ENCODE results near the gene RNH1.
"Not testable (repeated sequence)": the region's sequence is repeated elsewhere in the genome, so short reads cannot be mapped to it uniquely, and the experiment has no call there.

RNH1 gene

GRCh38 chr11:516918-517685 lies 10.1 kb upstream of the RNH1 start:
- not testable (repeated sequence) for DNase-seq

GRCh38 chr11:516400-516799 lies 9.4 kb upstream of the RNH1 start:
- no peak for DNase-seq

GRCh38 chr11:515131-515530 lies 8.1 kb upstream of the RNH1 start:
- DNase-seq = no peak

GRCh38 chr11:514606-515005 lies 7.6 kb upstream of the RNH1 start:
- DNase-seq = no peak

GRCh38 chr11:512761-513595 lies 5.9 kb upstream of the RNH1 start:
- no peak for DNase-seq

GRCh38 chr11:508956-509355 lies 1.9 kb upstream of the RNH1 start:
- no peak for DNase-seq

- DNase-seq = no peak
Measured at GRCh38 chr11:507727-508515, 879 bp upstream of the RNH1 start.

GRCh38 chr11:506238-506994 lies 626 bp downstream of the RNH1 start:
- DNase-seq = peak; percentile 98

GRCh38 chr11:504994-505344 lies 2.1 kb downstream of the RNH1 start:
- DNase-seq = no peak

GRCh38 chr11:504053-504993 lies 2.7 kb downstream of the RNH1 start:
- no peak for DNase-seq

- no peak for DNase-seq
Measured at GRCh38 chr11:503179-503981, 3.7 kb downstream of the RNH1 start.

GRCh38 chr11:502288-503178 lies 4.5 kb downstream of the RNH1 start:
- DNase-seq = no peak

- no peak for DNase-seq
Measured at GRCh38 chr11:501683-502287, 5.3 kb downstream of the RNH1 start.

GRCh38 chr11:501001-501682 lies 5.9 kb downstream of the RNH1 start:
- DNase-seq = no peak

GRCh38 chr11:499201-500076 lies 7.6 kb downstream of the RNH1 start:
- no peak for DNase-seq

- DNase-seq = no peak
Measured at GRCh38 chr11:498297-499181, 8.5 kb downstream of the RNH1 start.
